ENCODE measurements around the gene PEAK1. TPM values are rescaled to one million over a fixed set of nuclear protein-coding genes. Genes with fewer than 3 reads are reported as not detected.

The PEAK1 gene
- total and polyA plus RNA-seq, 2 donors (not counting 1 experiment from before 2014, with no cell fraction given) = 61.0 to 91.8 TPM

DNA sequence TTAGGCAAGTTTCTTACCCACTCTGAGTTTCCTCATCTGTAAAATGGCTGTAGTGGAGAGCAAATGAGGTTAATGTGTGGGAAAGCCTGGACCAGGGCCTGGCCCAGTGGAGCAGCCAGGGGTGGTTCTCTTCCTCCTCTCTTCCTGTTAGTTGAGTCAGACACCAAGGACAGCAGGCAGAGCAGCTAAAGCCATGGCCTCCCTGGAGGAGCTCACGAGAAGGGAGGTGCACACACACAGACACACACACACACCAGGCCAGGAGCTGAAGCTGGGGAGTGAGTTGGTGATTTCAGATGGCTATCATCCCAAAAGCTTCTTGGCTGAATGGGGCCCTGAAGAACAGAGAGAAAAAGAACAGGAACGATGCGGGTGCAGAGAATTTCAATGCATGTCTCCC is 315.7 kb downstream of the PEAK1 start:
- Histone ChIP-seq H4K20me1 (ENCODE audit: control insufficient read depth, extremely low read depth, insufficient read depth, low read length) (no peaks in the 10 kb centered on the region), H3K9ac (ENCODE audit: insufficient read depth, low read length) (no peak overlapping the region), H3K79me2 (ENCODE audit: control insufficient read depth, insufficient read depth, low read length) (no peaks in the 10 kb centered on the region), H3K4me1 (ENCODE audit: control insufficient read depth, extremely low read depth, insufficient read depth, low read length) (peaks cover 6% of the 10 kb centered on the region), H3K27ac (ENCODE audit: insufficient read depth, low read length) (peak overlapping the region; percentile 23), H3K27me3 (ENCODE audit: control insufficient read depth, insufficient read depth, low read length) (no peaks in the 10 kb centered on the region), H2AFZ (ENCODE audit: low read length) (no peak overlapping the region), H3K9me3 (ENCODE audit: control insufficient read depth, insufficient read depth, low read depth, low read length) (no peaks in the 10 kb centered on the region), H3K4me3 (replicated peaks in 1 of 4; ENCODE audit: control extremely low read depth in 1 of 4, insufficient read depth in 1 of 4, low read depth in 3 of 4, low read length in 4 of 4) (no peak overlapping the region), H3K4me2 (ENCODE audit: extremely low read depth, insufficient read depth, low read length) (peak overlapping the region; percentile 11), H3K36me3 (ENCODE audit: control insufficient read depth, insufficient read depth, low read length) (no peaks in the 10 kb centered on the region)
- peak; percentile 5 to 36 for DNase-seq (ENCODE audit: low read depth in 2 of 2)
- no peak for TF ChIP-seq EZH2 (IDR thresholded peaks at IDR 0.05; ENCODE audit: low read length, missing control alignments)
- TF ChIP-seq, protein P1, sequence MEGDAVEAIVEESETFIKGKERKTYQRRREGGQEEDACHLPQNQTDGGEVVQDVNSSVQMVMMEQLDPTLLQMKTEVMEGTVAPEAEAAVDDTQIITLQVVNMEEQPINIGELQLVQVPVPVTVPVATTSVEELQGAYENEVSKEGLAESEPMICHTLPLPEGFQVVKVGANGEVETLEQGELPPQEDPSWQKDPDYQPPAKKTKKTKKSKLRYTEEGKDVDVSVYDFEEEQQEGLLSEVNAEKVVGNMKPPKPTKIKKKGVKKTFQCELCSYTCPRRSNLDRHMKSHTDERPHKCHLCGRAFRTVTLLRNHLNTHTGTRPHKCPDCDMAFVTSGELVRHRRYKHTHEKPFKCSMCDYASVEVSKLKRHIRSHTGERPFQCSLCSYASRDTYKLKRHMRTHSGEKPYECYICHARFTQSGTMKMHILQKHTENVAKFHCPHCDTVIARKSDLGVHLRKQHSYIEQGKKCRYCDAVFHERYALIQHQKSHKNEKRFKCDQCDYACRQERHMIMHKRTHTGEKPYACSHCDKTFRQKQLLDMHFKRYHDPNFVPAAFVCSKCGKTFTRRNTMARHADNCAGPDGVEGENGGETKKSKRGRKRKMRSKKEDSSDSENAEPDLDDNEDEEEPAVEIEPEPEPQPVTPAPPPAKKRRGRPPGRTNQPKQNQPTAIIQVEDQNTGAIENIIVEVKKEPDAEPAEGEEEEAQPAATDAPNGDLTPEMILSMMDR (conservative IDR thresholded peaks at IDR 0.05 in 1 of 2, IDR thresholded peaks at IDR 0.05 in 1 of 2; ENCODE audit: low read depth in 1 of 2, low read length in 2 of 2) = no peak

DNA sequence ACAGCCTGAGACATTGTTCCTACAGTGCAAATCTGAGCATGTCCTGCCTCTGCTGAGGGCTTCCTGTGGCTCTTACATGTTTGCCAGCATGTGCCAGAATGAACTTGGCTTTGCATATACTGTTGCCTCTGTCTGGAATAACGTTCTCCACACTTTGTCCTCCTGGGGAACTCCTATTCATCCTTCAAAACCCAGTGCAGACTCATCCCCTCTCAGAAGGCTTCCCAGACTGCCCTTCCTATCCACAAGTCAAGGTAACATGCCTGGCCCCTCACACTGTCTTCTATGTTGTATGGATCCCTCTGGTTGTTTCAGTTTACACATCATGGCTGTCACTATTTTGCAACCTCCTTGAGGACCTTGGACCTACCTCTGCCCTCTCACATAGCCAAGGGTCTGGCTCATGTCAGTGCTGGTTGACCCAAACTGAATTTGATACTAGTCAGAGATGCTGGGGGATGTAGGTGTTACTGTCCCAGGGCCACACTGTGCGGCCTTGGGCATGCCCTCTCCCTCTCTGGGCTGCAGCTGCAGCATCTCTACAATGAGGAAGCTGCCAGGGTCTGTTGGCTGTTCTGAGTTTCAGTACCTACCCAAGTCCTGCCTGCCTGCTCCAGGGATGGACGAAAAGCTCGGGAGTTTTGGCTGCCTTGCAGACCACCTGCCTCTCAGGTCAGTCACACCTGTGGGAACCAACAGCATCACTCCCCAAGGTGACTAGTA is 320.0 kb downstream of the PEAK1 start:
- no peaks in the 10 kb centered on the region for H3K9me3 ChIP-seq (ENCODE audit: control insufficient read depth, insufficient read depth, low read depth, low read length)

GRCh38 chr15:77098572-77098971 is 321.3 kb downstream of the PEAK1 start:
- Histone ChIP-seq H3K36me3 (ENCODE audit: control insufficient read depth, insufficient read depth, low read length) (no peaks in the 10 kb centered on the region), H4K20me1 (ENCODE audit: control insufficient read depth, extremely low read depth, insufficient read depth, low read length) (no peaks in the 10 kb centered on the region), H3K79me2 (ENCODE audit: control insufficient read depth, insufficient read depth, low read length) (no peaks in the 10 kb centered on the region), H3K9ac (ENCODE audit: insufficient read depth, low read length) (no peak overlapping the region), H3K4me2 (ENCODE audit: extremely low read depth, insufficient read depth, low read length) (no peak overlapping the region), H2AFZ (ENCODE audit: low read length) (no peak overlapping the region), H3K4me3 (replicated peaks in 1 of 4; ENCODE audit: control extremely low read depth in 1 of 4, insufficient read depth in 1 of 4, low read depth in 3 of 4, low read length in 4 of 4) (no peak overlapping the region), H3K9me3 (ENCODE audit: control insufficient read depth, insufficient read depth, low read depth, low read length) (no peaks in the 10 kb centered on the region), H3K4me1 (ENCODE audit: control insufficient read depth, extremely low read depth, insufficient read depth, low read length) (no peaks in the 10 kb centered on the region), H3K27ac (ENCODE audit: insufficient read depth, low read length) (no peak overlapping the region), H3K27me3 (ENCODE audit: control insufficient read depth, insufficient read depth, low read length) (no peaks in the 10 kb centered on the region)
- no peak for DNase-seq (ENCODE audit: low read depth in 2 of 2)
- TF ChIP-seq, protein P1 (conservative IDR thresholded peaks at IDR 0.05 in 1 of 2, IDR thresholded peaks at IDR 0.05 in 1 of 2; ENCODE audit: low read depth in 1 of 2, low read length in 2 of 2) = no peak
- TF ChIP-seq EZH2 (IDR thresholded peaks at IDR 0.05; ENCODE audit: low read length, missing control alignments) = no peak

More for the DNA sequence above, 320.0 kb downstream of the PEAK1 start:
- H3K4me1 ChIP-seq (ENCODE audit: control insufficient read depth, extremely low read depth, insufficient read depth, low read length) = no peaks in the 10 kb centered on the region
- no peak overlapping the region for H3K4me3 ChIP-seq (replicated peaks in 1 of 4; ENCODE audit: control extremely low read depth in 1 of 4, insufficient read depth in 1 of 4, low read depth in 3 of 4, low read length in 4 of 4)
- no peak for TF ChIP-seq EZH2 (IDR thresholded peaks at IDR 0.05; ENCODE audit: low read length, missing control alignments)
- TF ChIP-seq, protein P1 (conservative IDR thresholded peaks at IDR 0.05 in 1 of 2, IDR thresholded peaks at IDR 0.05 in 1 of 2; ENCODE audit: low read depth in 1 of 2, low read length in 2 of 2) = no peak
- no peak overlapping the region for H3K9ac ChIP-seq (ENCODE audit: insufficient read depth, low read length)
- no peak for DNase-seq (ENCODE audit: low read depth in 2 of 2)
- H3K4me2 ChIP-seq (ENCODE audit: extremely low read depth, insufficient read depth, low read length) = no peak overlapping the region
- H3K27me3 ChIP-seq (ENCODE audit: control insufficient read depth, insufficient read depth, low read length) = no peaks in the 10 kb centered on the region
- H4K20me1 ChIP-seq (ENCODE audit: control insufficient read depth, extremely low read depth, insufficient read depth, low read length) = no peaks in the 10 kb centered on the region
- H3K79me2 ChIP-seq (ENCODE audit: control insufficient read depth, insufficient read depth, low read length) = no peaks in the 10 kb centered on the region
- no peak overlapping the region for H3K27ac ChIP-seq (ENCODE audit: insufficient read depth, low read length)
- no peak overlapping the region for H2AFZ ChIP-seq (ENCODE audit: low read length)
- no peaks in the 10 kb centered on the region for H3K36me3 ChIP-seq (ENCODE audit: control insufficient read depth, insufficient read depth, low read length)

All from fibroblast of lung (primary cell).